Measurements from ENCODE around the gene TSHR. TPM values are rescaled to one million over a fixed set of nuclear protein-coding genes. Genes with fewer than 3 reads are reported as not detected.

The TSHR gene
- total and polyA plus RNA-seq, 2 experiments from 2014 or later, result 0.59 to 0.78 TPM

GRCh38 chr14:81161749-81162148, 206.3 kb downstream of the TSHR start:
- Histone ChIP-seq H3K4me2 (no peak overlapping the region), H3K36me3 (ENCODE audit: insufficient read depth) (no peaks in the 10 kb centered on the region), H2AFZ (no peak overlapping the region), H3K27me3 (ENCODE audit: insufficient read depth) (no peaks in the 10 kb centered on the region), H4K20me1 (replicated peaks; ENCODE audit: insufficient read depth) (no peaks in the 10 kb centered on the region), H3K4me3 (no peak overlapping the region), H3K4me1 (ENCODE audit: insufficient read depth) (no peaks in the 10 kb centered on the region), H3F3A (replicated peaks; ENCODE audit: low read depth) (no peaks in the 10 kb centered on the region), H3K9me2 (ENCODE audit: insufficient read depth) (no peaks in the 10 kb centered on the region), H3K27ac (ENCODE audit: low read depth) (no peak overlapping the region), H3K79me2 (replicated peaks; ENCODE audit: insufficient read depth) (no peaks in the 10 kb centered on the region)
- Mint-ChIP-seq H3K4me1 (peaks cover 2% of the 10 kb centered on the region; the same call in 2 of the 3 replicates), H3K36me3 (ENCODE audit: low read depth) (no peaks in the 10 kb centered on the region), H3K27ac (no peak overlapping the region), H3K4me3 (no peak overlapping the region), H3K27me3 (ENCODE audit: insufficient read depth, low read depth, poor library complexity) (peaks cover 2% of the 10 kb centered on the region), H3K9me3 (no peaks in the 10 kb centered on the region)
- ATAC-seq (no peak), DNase-seq (ENCODE audit: low spot score) (no peak)
- no peak for TF ChIP-seq ZNF114 (CRISPR knock-in tag; IDR thresholded peaks at IDR 0.05)
- TF ChIP-seq CREB1 (CRISPR knock-in tag; IDR thresholded peaks at IDR 0.05; ENCODE audit: low read depth), result no peak
- TF ChIP-seq EZH2phosphoT487 (IDR thresholded peaks at IDR 0.05; ENCODE audit: unreplicated experiment), result no peak
- TF ChIP-seq POLR2AphosphoS5 (IDR thresholded peaks at IDR 0.05; ENCODE audit: low read depth), result no peak
- TF ChIP-seq REST (IDR thresholded peaks at IDR 0.05; ENCODE audit: unreplicated experiment), result no peak
- TF ChIP-seq ETS1 (IDR thresholded peaks at IDR 0.05), result no peak
- no peak for TF ChIP-seq CTCF (conservative IDR thresholded peaks at IDR 0.05; ENCODE audit: low read depth in 2 of 2)
- TF ChIP-seq STAT1 (IDR thresholded peaks at IDR 0.05; ENCODE audit: unreplicated experiment), result no peak

GRCh38 chr14:81162941-81163340, 207.5 kb downstream of the TSHR start:
- Histone ChIP-seq H4K20me1 (replicated peaks; ENCODE audit: insufficient read depth) (no peaks in the 10 kb centered on the region), H3K27me3 (ENCODE audit: insufficient read depth) (no peaks in the 10 kb centered on the region), H3K79me2 (replicated peaks; ENCODE audit: insufficient read depth) (no peaks in the 10 kb centered on the region), H3K4me3 (no peak overlapping the region), H3K9me2 (ENCODE audit: insufficient read depth) (no peaks in the 10 kb centered on the region), H2AFZ (no peak overlapping the region), H3K36me3 (ENCODE audit: insufficient read depth) (no peaks in the 10 kb centered on the region), H3F3A (replicated peaks; ENCODE audit: low read depth) (no peaks in the 10 kb centered on the region), H3K4me2 (no peak overlapping the region), H3K4me1 (ENCODE audit: insufficient read depth) (no peaks in the 10 kb centered on the region), H3K27ac (ENCODE audit: low read depth) (no peak overlapping the region)
- Mint-ChIP-seq H3K27me3 (ENCODE audit: insufficient read depth, low read depth, poor library complexity) (peaks cover 2% of the 10 kb centered on the region), H3K36me3 (ENCODE audit: low read depth) (no peaks in the 10 kb centered on the region), H3K9me3 (no peaks in the 10 kb centered on the region), H3K4me1 (peaks cover 2% of the 10 kb centered on the region; the same call in 2 of the 3 replicates), H3K27ac (no peak overlapping the region), H3K4me3 (no peak overlapping the region)
- ATAC-seq, result no peak
- DNase-seq (ENCODE audit: low spot score), result no peak
- TF ChIP-seq REST (IDR thresholded peaks at IDR 0.05; ENCODE audit: unreplicated experiment) (no peak), ZNF331 (CRISPR knock-in tag; IDR thresholded peaks at IDR 0.05; ENCODE audit: low read depth) (no peak), JUNB (IDR thresholded peaks at IDR 0.05; ENCODE audit: unreplicated experiment) (no peak), STAT1 (IDR thresholded peaks at IDR 0.05; ENCODE audit: unreplicated experiment) (no peak), ETS1 (IDR thresholded peaks at IDR 0.05) (no peak), EZH2 (IDR thresholded peaks at IDR 0.05; ENCODE audit: low read depth, unreplicated experiment) (no peak)
